Caco-2 (cell line): Measurements from ENCODE around the gene ABHD16A. TPM values are rescaled to one million over a fixed set of nuclear protein-coding genes. Genes with fewer than 3 reads are reported as not detected.

ENCODE experiments used
- BruUV-seq: library from RNA; stranded (reverse); fragments of 400-500 nt; replicated peaks from 2 replicates; lab custom pipeline; 2021; lab: Mats Ljungman, UMichigan
- CTCF ChIA-PET: fragments of 300-600 bp; sonication (Branson Sonifier 250); formaldehyde crosslinking; loops from one replicate; lab custom pipeline; 2022; ENCODE audit warnings: antibody characterized with exemption; lab: Charles Lee
- POLR2A ChIA-PET: fragments of 300-600 bp; sonication (Branson Sonifier 250); formaldehyde crosslinking; loops from one replicate; lab custom pipeline; 2022; ENCODE audit warnings: antibody characterized with exemption; lab: Charles Lee
- DNase-seq, 2 experiments: peaks; one replicate each; pipeline versions ENCODE4 v3.0.0 to v3.0.0-alpha.2; 2020 to 2022
- H3K27me3 ChIP-seq: replicated peaks from 2 replicates; pipeline ENCODE4 v1.6.0; 2011; ENCODE audit warnings: low read length; ENCODE audit not compliant: control insufficient read depth, insufficient read depth
- H3K36me3 ChIP-seq: 2 replicates; pipeline ENCODE4 v1.5.1; 2011; ENCODE audit warnings: low read length; ENCODE audit not compliant: control insufficient read depth, insufficient read depth
- H3K4me1 ChIP-seq: fragments of 250-450 bp; sonication (Bioruptor Pico); 2 replicates; pipeline ENCODE4 v1.5.1; 2020; ENCODE audit warnings: mild to moderate bottlenecking
- H3K4me3 ChIP-seq: 2 replicates; pipeline ENCODE4 v1.5.1; 2011; ENCODE audit warnings: low read depth, mild to moderate bottlenecking, control low read depth, low read length
- H3K9me3 ChIP-seq: fragments of 250-450 bp; sonication (Bioruptor Pico); 2 replicates; pipeline ENCODE4 v1.5.1; 2020; ENCODE audit warnings: mild to moderate bottlenecking, moderate library complexity
- H3K27ac Mint-ChIP-seq: one replicate; pipeline ENCODE4 v1.8.0; 2022; ENCODE audit warnings: mixed read lengths; ENCODE audit not compliant: unreplicated experiment
- H3K27me3 Mint-ChIP-seq: one replicate; pipeline ENCODE4 v1.8.0; 2022; ENCODE audit warnings: mixed read lengths; ENCODE audit not compliant: insufficient read depth, unreplicated experiment
- H3K36me3 Mint-ChIP-seq: one replicate; pipeline ENCODE4 v1.8.0; 2022; ENCODE audit warnings: mild to moderate bottlenecking, mixed read lengths; ENCODE audit not compliant: insufficient read depth, unreplicated experiment
- H3K4me1 Mint-ChIP-seq: one replicate; pipeline ENCODE4 v1.8.0; 2022; ENCODE audit warnings: low read depth, mixed read lengths; ENCODE audit not compliant: unreplicated experiment
- H3K4me3 Mint-ChIP-seq: one replicate; pipeline ENCODE4 v1.8.0; 2022; ENCODE audit warnings: mild to moderate bottlenecking, moderate library complexity, mixed read lengths; ENCODE audit not compliant: unreplicated experiment
- H3K9me3 Mint-ChIP-seq: one replicate; pipeline ENCODE4 v1.8.0; 2022; ENCODE audit warnings: mixed read lengths; ENCODE audit not compliant: unreplicated experiment
- CTCF ChIP-seq, 2 experiments: fragments of 200-600 bp in 1 of 2; IDR thresholded peaks; 1 replicate in 1 of 2; 2 replicates in 1 of 2; pipeline versions ENCODE4 v1.5.1 to v1.8.0; 2011 to 2022; ENCODE audit warnings: antibody characterized with exemption in 1 of 2, control low read depth in 1 of 2, inconsistent platforms in 1 of 2, low read depth in 1 of 2, low read length in 1 of 2, mild to moderate bottlenecking in 1 of 2, moderate library complexity in 1 of 2; ENCODE audit not compliant: insufficient read depth in 1 of 2, severe bottlenecking in 1 of 2, unreplicated experiment in 1 of 2
- intact Hi-C: fragments of 100-400 bp; cut with micrococcal nuclease; formaldehyde crosslinking; loops from one replicate; pipeline ENCODE4 v1.10.0; 2022; ENCODE audit not compliant: unreplicated experiment
- total RNA-seq: library from RNA; stranded (reverse); gene quantifications from 2 replicates; pipeline ENCODE4 v1.2.3, GENCODE V29; 2022

Gene ABHD16A
- total RNA-seq, 1 experiment from 2014 or later, result 62.7 TPM

- peak overlapping the region; percentile 86 for H3K4me3 Mint-ChIP-seq
- peak overlapping the region; percentile 67 for H3K27ac Mint-ChIP-seq
- no peaks in the 10 kb centered on the region for H3K27me3 Mint-ChIP-seq
- H3K9me3 ChIP-seq, result no peaks in the 10 kb centered on the region
- DNase-seq, result no peak
- no peaks in the 10 kb centered on the region for H3K9me3 Mint-ChIP-seq
- H3K36me3 Mint-ChIP-seq, result peaks cover 91% of the 10 kb centered on the region
- CTCF ChIA-PET, result interaction anchor here (0.6 kb wide), 1 partner anchor 9 kb away, joined by 3 read pairs; no protein-coding TSS in a partner anchor
- POLR2A ChIA-PET, result interaction anchor here (0.6 kb wide), 1 partner anchor 1309 kb away, joined by 3 read pairs; no protein-coding TSS in a partner anchor
- H3K4me1 Mint-ChIP-seq, result peaks cover 48% of the 10 kb centered on the region
- H3K4me3 ChIP-seq, result no peak overlapping the region
- H3K4me1 ChIP-seq, result peaks cover 26% of the 10 kb centered on the region
- H3K27me3 ChIP-seq, result no peaks in the 10 kb centered on the region
- BruUV-seq, result no TSS peak
- intact Hi-C loops, result no loop called here
- peaks cover 9% of the 10 kb centered on the region for H3K36me3 ChIP-seq
- TF ChIP-seq CTCF (IDR thresholded peaks at IDR 0.05; ENCODE audit: insufficient read depth in 1 of 2, low read depth in 1 of 2, low read length in 1 of 2, severe bottlenecking in 1 of 2, unreplicated experiment in 1 of 2), result no peak
Observed at GRCh38 chr6:31662124-31662723, 40.9 kb downstream of the ABHD16A start.

GRCh38 chr6:31661262-31662123 lies 41.6 kb downstream of the ABHD16A start:
- no peak for TF ChIP-seq CTCF (IDR thresholded peaks at IDR 0.05; ENCODE audit: insufficient read depth in 1 of 2, low read depth in 1 of 2, low read length in 1 of 2, severe bottlenecking in 1 of 2, unreplicated experiment in 1 of 2)
- H3K4me3 ChIP-seq, result peak overlapping the region; percentile 53
- CTCF ChIA-PET, result interaction anchor here (0.7 to 1.3 kb wide), 5 partner anchors 9 to 154 kb away, joined by 3 to 6 read pairs (median 3); partner anchors contain the start of genes BAG6, HSPA1A and HSPA1L
- H3K36me3 ChIP-seq, result peaks cover 9% of the 10 kb centered on the region
- BruUV-seq, result no TSS peak
- Mint-ChIP-seq H3K27me3 (no peaks in the 10 kb centered on the region), H3K27ac (peak overlapping the region; percentile 89), H3K4me1 (peaks cover 45% of the 10 kb centered on the region), H3K9me3 (no peaks in the 10 kb centered on the region), H3K36me3 (peaks cover 84% of the 10 kb centered on the region), H3K4me3 (peak overlapping the region; percentile 88)
- no peaks in the 10 kb centered on the region for H3K9me3 ChIP-seq
- DNase-seq, result no peak
- intact Hi-C loops, result no loop called here
- POLR2A ChIA-PET, result interaction anchor here (0.6 to 2.4 kb wide), 12 partner anchors 9 to 1310 kb away, joined by 3 to 17 read pairs (median 4); partner anchors contain the start of genes BAG6, DDX39B, MSH5 and NEU1
- no peaks in the 10 kb centered on the region for H3K27me3 ChIP-seq
- peaks cover 22% of the 10 kb centered on the region for H3K4me1 ChIP-seq
